NCI-H2171 treated with DMSO at 0.1 percent for 48 hours (cell line): Measurements from ENCODE around the gene PPP3CA.
A peak's percentile ranks its signal among the peaks of the same experiment; 100 is the strongest.
"Not testable (repeated sequence)": the region's sequence is repeated elsewhere in the genome, so short reads cannot be mapped to it uniquely, and the experiment has no call there.

Experiments
- DNase-seq: peaks from one replicate; lab custom pipeline; 2025; lab: John Stamatoyannopoulos, UW

PPP3CA gene

DNA sequence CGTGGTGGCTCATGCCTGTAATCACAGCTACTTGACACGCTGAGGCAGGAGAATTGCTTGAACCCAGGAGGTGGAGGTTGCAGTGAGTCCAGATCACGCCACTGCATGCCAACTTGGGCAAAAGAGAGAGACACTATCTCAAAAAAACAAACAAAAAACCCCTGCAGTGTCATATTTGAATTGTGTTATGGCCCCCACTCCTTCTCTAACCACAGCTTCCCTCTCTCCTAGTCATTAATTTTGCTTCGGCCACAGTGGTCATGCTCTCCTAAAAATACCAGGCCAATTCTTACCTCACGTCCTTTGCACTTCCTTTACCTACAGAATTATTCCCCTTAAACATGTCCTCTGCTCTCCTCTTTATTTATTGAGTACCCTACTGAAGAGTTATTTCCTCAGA lies 206.1 kb downstream of the PPP3CA start:
- DNase-seq, result no peak

DNA sequence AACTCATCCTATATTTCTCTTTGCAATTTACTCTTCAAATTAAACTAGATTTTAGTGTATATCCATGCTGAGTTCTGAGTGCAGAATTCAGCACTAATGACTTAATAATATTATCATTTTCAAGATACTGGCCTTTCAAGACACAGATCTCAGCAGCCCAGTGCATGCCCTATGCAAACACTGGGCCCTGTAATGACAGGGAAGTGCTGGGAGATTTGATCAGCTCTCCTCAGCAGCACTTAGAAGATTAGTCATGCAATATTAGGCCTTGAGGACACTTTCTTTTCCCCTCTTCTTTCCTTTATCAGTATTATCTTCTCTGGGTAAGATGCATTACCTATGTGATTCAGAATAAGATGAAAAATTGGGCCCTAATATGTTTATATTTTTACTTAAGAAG lies 207.1 kb downstream of the PPP3CA start:
- DNase-seq, result no peak

DNA sequence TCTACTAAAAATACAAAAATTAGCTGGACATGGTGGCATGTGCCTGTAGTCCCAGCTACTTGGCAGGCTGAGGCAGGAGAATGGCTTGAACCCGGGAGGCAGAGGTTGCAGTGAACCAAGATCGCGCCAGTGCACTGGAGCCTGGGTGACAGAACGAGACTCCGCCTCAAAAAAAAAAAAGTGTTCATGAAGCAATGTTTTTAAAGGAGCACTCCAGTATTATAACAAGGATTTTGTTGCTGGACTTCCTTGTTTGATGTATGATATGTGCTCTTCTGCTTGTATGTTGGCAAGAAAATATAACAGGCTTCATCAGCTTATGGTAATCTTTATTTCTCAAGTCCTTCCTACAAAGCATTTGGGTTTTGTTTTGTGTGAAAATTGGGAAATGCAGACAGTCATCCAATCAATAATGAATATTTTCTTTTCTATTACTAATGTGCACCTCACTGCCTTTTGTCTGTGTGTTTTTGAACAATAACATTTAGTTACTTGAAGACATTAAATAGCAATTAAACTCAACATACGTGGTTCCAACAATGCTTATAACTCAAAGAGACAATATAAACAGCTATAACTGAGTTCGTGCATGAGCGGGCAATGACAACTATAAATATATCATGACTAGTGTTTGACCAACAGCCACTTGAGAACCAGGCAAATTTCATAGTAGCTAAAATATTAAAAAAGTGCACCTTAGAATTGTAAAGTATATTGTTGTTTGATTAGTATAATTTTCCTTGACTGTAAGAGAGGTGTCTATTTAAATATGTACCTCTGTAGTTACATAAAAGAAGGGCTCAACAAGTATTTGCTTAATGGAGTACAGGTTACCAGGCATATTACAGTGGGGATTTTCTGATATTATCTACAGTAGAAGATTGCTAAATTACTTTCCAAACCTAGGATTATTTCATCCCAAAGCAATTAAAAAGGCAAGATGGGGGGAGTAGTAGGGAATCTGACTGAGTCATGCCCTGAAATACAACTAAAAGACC lies 210.7 kb downstream of the PPP3CA start:
- no peak for DNase-seq

DNA sequence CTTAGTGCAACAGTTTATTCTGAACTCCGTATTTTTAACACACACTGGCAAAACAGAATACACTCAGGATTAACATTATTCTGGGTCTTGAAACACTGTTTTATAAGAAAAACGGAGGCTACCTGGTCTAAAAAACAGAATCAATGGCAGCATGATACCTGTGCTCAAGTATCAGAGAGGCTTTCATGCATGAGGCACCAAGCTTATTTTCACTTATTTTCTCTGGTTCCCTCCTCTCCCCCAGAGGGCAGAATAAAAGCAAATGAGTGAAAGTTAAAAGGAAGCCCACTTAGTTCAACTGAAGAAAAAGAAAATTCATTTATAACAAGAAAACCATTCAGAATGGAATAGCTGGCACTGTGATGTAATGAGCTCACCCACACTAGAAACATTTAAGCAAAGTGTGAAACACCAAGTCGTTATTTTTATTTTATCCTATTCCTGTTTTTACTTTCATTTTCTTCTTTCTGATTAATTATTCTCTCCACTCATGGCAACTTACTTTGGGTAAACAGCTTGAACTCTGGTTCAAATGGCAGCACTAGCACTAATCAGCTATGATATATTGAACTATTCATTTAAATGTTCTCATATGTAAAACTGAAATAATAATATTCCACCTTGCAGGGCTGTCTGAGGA lies 211.8 kb downstream of the PPP3CA start:
- no peak for DNase-seq

DNA sequence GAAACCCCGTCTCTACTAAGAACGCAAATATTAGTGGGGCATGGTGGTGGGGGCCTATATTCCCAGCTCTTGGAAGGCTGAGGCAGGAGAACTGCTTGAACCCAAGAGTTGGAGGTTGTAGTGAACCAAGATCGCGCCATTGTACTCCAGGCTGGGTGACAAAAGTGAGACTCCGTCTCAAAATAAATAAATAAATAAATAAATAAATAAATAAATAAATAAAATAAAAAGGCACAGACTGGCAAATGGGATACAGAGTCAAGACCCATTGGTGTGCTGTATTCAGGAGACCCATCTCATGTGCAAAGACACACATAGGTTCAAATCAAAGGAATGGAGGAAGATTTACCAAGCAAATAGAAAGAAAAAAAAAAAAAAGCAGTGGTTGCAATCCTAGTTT lies 216.3 kb downstream of the PPP3CA start:
- not testable (repeated sequence) for DNase-seq

DNA sequence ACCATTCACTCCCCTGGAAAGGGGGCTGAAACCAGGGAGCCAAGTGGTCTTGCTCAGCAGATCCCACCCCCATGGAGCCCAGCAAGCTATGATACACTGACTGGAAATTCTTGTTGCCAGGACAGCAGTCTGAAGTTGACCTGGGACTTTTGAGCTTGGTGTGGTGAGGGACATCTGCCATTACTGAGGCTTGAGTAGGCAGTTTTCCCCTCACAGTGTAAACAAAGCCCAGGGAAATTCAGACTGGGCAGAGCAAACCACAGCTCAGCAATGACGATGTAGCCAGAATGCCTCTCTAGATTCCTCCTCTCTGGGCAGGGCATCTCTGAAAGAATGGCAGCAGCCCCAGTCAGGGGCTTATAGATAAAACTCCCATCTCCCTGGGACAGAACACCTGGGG lies 218.4 kb downstream of the PPP3CA start:
- not testable (repeated sequence) for DNase-seq

DNA sequence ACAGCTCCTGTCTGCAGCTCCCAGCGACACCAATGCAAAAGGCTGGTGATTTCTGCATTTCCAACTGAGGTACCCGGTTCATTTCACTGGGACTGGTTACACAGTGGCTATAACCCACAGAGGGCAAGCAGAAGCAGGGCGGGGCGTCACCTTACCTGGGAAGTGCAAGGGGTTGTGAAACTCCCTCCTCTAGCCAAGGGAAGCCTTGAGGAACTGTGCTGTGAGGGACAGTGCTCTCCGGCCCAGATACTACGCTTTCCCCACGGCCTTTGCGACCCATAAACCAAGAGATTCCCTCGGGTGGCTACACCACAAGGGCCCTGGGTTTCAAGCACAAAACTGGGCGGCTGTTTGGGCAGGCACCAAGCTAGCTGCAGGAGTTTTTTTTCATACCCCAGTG lies 218.9 kb downstream of the PPP3CA start:
- DNase-seq, result no peak

DNA sequence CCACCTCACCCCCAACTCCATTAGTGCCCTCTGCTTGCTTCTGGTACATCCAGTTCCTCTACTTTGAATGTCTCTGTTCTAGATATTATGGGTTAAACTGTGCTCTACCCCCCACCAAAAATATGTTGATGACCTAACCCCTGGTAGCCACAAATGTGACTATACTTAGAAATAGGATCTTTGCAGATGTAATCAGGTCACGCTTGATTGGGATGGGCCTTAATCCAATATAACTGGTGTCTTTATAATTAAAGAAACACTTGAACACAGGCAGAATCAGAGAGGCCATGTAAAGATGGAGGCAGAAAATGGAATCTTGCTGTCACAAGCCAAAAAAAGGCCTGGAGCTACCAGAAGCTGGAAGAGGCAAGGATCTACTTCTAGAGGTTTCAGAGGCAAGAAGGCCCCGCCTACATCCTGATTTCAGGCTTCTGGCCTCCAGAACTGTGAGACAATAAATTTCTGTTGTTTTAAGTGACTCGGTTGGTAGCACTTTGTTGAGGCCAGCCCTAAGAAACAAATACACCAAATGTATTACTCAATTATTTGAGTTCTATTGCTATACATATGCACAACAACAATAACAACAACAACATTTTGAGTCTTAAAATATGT lies 220.0 kb downstream of the PPP3CA start:
- no peak for DNase-seq

DNA sequence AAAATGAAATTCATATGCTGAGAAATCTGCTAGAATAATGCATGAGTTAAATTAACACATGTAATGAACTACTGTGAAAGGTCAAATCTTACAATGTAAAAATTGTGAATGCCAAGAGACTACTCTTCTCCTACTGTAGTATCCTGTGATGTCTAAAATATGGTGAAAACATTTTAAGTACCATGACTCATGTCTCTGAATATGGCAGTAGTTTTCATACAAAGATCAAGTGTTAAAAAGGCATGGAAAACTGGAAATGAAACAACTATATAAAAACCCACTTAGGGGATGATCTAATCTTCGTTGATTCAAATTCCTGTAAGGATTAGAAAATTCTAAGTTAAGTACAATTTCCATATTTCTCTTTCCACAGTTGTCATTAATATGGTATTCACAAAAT lies 221.3 kb downstream of the PPP3CA start:
- DNase-seq, result no peak

DNA sequence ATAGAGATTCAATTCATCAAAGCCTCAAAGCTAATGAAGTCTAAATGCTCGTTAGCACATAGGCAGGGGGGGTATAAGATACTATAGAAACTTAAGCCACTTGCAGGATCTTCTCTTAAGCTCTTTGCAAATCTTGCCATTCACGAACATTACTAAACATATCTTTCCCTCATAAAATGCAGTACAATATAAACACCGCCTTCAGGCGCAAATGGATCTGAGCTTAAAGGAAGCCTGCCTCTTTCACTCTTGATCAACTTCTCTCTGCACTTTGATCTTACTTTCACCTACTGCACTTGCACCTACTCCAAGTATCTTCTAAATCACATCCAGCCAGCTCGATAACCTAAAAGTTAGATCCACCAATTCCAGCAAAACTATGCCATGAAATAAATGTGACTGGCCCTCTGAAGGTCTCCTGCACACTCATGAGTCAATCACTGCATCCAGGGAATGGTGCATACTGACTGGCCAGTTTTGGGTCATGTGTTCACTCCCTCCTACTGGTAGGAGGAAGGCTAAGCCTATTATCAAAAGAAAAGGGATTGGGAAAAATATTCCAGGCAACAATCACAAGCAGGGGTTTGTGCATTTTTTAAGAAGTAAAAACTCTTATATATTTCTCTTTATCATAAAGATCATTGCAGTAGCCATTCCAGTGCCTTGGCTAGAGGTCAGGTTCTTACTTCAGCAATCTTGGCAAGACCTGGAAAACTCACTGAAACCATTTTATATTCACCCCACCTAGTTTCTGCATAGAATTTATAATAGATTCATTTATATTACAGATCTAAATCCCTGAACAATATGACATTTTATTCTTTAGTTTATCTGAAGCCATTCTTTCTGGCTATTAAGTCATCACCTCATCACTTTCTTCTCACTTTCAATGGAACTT lies 222.0 kb downstream of the PPP3CA start:
- no peak for DNase-seq

DNA sequence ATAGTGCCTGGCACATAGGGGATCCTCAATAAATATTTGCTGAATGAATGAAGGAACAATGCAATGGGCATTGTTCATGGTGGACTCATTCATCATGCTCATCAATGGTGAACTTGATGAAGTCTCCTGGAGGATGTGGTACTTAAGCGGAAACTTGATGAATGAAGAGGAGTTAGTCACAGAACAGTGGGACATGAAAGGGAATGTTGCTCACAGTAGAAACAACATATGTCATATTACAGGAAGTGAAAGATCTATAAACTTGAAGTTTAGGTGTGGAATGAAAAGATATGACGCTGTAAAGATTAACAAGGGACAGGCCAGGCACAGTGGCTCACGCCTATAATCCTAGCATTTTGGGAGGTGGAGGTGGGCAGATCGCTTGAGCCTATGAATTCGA lies 224.1 kb downstream of the PPP3CA start:
- DNase-seq, result no peak

DNA sequence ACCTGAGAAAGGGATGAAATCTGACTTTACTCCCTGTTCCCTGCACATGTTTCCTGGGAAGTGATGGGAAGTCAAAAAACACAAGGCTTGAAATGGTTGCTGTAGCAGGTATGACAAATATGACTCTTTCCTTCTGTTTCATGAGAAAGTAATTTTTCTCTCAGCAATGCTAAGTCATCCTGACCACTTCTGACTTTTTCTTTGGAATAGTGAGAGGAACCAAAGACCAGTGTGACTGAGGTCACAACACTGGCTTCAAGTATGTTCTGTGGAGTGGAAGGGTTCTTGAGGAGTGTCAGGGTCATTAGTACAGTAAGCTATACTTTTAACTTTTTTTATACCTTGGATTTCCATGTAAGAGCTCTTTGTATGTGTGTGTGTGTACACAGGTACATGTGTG lies 225.3 kb downstream of the PPP3CA start:
- no peak for DNase-seq

DNA sequence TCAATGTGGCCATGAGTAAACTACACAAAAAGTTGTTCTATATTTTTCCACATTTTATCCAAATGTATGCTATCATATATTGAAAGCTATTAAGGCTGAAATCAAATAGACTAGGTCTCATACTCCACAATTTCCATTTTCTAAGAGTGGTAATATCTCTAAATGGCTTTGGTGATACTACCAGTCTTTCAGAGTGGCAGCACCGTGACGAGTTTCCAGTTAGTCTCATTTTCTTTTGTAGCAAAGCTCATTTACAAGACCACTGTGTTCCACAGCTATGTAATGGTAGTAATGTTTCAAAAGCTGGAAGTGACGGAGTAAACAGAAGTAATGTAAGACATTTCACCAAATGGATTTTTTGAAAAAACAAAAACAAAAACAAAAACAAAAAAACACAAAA lies 228.2 kb downstream of the PPP3CA start:
- DNase-seq, result no peak

DNA sequence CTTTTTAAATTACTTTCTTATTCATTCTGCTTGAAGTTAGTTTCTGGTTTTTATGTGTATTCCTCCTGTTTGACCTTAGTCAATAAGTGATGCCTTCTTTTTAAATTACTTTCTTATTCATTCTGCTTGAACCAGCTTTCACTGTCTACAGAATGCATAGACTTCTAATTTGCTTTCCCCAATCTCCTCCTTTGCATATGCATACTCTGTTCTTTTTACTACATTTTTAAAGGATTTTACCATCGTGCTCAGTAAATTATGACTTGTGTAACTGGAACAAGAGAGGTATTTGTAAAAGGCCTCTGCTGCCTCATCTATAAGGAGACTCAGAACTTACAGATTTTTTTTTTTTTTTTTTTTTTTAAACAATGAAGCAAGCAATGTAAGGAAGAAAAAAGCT lies 228.7 kb downstream of the PPP3CA start:
- DNase-seq, result no peak

DNA sequence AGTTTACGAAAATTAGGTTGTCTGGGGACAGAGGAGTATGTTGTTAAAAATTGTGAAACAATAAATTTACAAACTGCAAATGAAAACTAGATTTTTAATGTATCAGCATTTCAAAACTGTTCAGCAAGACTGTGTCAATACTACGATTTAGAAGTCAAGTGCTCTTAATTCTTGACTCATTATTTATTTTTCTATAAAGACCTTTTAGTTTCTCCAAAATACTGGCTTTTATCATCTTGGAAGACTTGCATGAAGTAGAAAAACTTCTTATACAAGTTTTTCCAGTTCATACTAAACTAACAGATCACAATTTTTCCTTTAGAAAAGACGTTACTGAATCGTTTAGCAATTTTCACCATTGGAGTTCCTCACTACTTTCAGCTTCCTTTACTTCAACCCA lies 231.4 kb downstream of the PPP3CA start:
- DNase-seq, result no peak

DNA sequence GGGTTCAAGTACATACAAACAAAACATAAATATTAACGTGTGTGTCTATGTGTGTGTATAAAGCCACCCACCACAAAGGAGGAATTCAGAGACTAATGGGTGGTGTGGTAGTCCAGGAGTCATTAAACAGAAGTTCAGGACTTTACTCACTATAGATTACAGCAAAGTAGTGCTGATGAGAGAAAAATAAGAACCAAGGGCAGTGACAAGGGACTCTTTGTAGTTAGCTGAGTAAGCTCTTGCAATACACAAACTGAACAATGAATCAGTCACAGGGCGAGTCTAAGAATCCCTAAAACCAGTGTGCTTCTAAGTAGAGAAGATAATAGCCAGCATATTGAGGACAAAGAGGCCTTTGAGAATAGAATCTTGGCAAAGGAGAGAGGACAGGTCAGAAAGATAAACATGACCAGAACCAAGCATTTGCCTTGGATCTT lies 232.4 kb downstream of the PPP3CA start:
- no peak for DNase-seq

DNA sequence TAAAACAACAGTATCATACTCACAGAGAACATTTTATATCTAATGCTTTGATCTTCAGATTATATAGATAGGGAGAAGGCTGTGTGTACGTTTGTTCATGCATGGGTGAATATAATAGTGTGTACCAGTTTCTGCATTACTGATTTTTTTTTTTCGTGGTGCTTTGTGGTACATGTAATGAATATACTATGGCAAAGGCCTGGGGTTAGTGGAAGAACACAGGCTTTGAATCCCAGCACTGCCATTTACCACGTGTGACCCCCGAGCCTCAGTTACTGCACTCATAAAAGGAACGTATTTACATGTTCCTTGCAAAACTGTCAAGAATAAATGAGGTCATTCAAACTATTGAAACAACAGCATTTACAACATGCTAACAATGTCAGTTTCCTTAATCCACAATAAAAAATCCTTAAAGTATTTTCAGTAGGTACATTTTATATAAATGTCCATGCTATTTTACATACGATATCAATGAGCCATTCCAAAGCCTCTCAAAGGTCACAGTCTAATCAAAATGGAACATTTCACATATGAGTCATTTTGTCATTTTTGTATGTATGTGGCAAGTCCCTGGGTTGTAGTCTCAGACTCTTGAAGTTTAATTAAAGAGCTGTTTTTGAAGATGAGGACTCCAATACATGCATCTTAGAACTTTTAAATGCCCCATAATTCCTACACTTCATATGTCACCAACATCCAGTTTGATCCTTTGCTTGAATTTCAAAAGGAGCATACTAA lies 242.8 kb downstream of the PPP3CA start:
- no peak for DNase-seq

DNA sequence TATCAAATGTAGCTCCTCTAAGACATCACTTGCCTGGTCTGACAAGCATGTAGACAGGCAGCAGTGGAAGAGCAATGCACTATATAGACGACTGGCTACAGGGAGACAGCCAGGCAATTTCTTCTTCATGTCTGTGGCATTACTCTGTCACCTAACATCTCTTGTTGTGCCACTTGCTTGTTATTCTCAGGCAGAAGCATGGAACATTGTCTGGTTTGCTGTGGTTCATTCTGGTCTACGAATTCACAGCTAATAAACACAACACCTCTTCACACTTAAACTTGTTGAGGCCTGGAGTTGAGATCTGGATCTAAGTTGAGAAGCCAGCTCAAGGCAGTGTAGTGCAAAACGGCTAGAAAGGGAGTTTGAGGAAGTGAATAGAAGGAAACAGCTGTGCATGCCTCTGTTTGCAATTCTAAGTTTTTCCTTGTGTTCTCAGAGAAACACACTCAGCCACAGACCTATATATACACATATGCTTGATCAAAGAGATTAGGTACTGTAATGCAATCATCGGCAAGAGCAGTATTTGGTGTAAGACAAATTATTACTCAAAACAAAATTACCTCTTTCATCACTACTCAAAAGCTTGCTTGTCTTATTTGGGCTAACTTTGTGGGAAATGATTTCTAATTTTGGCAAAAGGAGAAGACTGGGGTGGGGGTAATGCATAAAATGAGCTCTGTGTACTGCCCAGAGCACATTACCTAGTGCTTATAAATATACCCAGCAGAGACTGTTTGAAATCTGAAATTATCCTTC lies 243.8 kb downstream of the PPP3CA start:
- DNase-seq, result no peak

DNA sequence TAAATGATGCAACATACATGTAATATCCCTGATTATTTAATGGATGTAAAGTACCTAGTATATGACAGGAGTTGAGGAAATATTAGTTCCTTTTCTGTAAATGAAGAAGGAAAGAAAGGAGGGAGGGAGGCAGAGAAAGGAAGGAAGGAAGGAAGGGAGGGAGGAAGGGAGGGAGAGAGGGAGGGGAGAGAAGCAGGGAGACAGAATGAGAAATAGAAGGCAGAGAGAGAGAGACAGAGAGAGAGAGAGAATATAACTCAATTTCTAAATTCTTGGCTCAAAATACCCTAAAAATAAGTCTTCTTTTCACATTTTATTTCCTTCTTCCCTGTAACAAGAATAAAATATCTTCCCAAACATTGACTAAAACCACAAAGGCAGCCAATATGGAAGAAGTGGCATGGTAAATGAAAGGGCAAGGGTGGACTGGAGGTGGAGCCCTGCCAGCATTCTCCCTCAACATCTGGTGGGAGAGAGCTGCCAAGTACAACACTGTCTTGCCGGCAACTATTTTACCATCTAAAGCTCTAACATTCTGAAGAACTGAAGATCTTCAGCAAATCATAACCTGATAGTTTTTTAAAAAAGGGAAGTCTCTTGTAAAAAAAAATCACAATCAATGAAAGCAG lies 245.1 kb downstream of the PPP3CA start:
- peak; percentile 52 for DNase-seq

DNA sequence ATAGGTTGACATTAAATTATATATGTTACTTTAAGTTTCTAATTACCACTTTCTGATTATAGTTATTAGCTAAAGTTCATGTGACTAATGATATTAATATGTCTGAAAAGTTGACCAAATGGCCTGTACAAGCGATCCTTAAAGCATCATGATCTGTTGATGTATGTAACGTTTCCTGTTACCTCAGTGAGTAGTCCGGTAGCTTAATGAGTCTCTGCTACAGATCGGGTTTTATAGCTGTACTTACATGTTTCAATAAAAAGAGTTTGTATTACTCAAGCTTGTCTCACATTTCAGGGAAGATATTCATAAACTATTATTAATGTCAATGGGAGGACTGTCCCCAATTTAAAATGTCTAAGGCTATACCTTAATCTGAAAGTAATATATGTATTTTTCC lies 246.3 kb downstream of the PPP3CA start:
- DNase-seq, result peak; percentile 21
